ENCODE data around the gene BCL3. TPM values are rescaled to one million over a fixed set of nuclear protein-coding genes. Genes with fewer than 3 reads are reported as not detected.

The BCL3 gene
- total and polyA plus RNA-seq, 2 of the 13 experiments (the other 11 are each of a cell fraction or from before 2014, with no cell fraction given), result 2.3 to 4.0 TPM

DNA sequence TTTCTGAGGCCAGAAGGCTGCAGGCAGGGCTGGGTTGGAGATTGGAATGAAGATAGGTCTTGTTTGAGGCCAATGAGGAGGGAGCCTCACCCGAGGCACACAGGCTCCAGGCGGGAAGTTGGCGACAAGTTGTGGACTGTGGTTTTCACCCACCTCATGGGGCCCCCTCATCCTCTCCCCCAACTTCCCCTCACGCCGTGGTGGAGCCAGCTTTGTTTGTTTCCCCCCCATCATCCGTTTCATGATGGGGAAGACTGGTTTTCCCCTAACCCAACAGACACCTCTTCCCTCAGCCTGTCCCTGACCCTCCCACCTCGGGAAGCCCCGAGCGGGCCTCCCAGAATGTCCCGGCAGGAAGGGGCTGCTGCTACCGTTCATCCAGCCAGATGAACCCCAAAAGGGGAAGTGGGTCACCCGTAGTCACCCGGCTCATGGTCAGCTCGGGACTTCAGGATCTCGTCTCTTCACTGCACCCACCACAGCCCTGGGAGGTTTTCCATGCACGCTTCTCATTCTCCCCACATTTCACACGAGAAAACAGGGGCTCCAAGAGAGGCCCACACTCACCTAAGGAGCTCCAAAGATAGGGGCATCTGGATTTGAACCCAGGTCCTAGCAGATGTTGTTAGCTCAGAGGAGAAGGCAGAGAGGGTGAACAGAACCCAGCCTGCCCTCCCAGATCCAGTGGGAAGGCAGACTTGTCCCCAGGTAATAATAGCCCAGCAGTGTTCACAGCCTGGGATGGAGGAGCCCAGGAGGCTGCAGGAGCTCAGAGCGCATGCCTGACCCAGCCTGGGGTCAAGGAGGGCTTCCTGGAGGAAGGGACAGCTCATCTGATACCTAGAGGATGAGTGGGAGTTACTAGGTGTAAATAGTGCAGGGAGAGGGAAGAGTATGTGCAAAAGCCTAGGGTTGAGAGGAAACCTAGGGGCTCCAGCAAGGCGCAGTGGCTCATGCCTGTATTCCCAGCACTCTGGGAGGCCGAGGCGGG, 26.1 kb upstream of the BCL3 start (continued):
- TF ChIP-seq, protein P1, sequence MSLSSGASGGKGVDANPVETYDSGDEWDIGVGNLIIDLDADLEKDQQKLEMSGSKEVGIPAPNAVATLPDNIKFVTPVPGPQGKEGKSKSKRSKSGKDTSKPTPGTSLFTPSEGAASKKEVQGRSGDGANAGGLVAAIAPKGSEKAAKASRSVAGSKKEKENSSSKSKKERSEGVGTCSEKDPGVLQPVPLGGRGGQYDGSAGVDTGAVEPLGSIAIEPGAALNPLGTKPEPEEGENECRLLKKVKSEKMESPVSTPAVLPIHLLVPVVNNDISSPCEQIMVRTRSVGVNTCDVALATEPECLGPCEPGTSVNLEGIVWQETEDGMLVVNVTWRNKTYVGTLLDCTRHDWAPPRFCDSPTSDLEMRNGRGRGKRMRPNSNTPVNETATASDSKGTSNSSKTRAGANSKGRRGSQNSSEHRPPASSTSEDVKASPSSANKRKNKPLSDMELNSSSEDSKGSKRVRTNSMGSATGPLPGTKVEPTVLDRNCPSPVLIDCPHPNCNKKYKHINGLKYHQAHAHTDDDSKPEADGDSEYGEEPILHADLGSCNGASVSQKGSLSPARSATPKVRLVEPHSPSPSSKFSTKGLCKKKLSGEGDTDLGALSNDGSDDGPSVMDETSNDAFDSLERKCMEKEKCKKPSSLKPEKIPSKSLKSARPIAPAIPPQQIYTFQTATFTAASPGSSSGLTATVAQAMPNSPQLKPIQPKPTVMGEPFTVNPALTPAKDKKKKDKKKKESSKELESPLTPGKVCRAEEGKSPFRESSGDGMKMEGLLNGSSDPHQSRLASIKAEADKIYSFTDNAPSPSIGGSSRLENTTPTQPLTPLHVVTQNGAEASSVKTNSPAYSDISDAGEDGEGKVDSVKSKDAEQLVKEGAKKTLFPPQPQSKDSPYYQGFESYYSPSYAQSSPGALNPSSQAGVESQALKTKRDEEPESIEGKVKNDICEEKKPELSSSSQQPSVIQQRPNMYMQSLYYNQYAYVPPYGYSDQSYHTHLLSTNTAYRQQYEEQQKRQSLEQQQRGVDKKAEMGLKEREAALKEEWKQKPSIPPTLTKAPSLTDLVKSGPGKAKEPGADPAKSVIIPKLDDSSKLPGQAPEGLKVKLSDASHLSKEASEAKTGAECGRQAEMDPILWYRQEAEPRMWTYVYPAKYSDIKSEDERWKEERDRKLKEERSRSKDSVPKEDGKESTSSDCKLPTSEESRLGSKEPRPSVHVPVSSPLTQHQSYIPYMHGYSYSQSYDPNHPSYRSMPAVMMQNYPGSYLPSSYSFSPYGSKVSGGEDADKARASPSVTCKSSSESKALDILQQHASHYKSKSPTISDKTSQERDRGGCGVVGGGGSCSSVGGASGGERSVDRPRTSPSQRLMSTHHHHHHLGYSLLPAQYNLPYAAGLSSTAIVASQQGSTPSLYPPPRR (CRISPR knock-in tag; IDR thresholded peaks at IDR 0.05; ENCODE audit: borderline replicate concordance), result no peak
- TF ChIP-seq ZSCAN12 (CRISPR knock-in tag; IDR thresholded peaks at IDR 0.05) (no peak), CENPX (CRISPR knock-in tag; IDR thresholded peaks at IDR 0.05) (no peak), ZNF660 (CRISPR knock-in tag; IDR thresholded peaks at IDR 0.05; ENCODE audit: borderline replicate concordance, low read depth) (no peak), ONECUT2 (CRISPR knock-in tag; IDR thresholded peaks at IDR 0.05) (no peak), MAFF (IDR thresholded peaks at IDR 0.05; ENCODE audit: low read depth, low read length) (no peak), ZNF772 (CRISPR knock-in tag; IDR thresholded peaks at IDR 0.05) (no peak), ZBTB20 (CRISPR knock-in tag; IDR thresholded peaks at IDR 0.05; ENCODE audit: borderline replicate concordance, low read depth) (0 out of 2 replicates have a peak, but pooled peaks have one; percentile 13), ZNF432 (CRISPR knock-in tag; IDR thresholded peaks at IDR 0.05; ENCODE audit: borderline replicate concordance) (no peak), TOE1 (CRISPR knock-in tag; IDR thresholded peaks at IDR 0.05) (no peak), FOXA3 (CRISPR knock-in tag; IDR thresholded peaks at IDR 0.05) (no peak), MAFK (conservative IDR thresholded peaks at IDR 0.05 in 1 of 2, IDR thresholded peaks at IDR 0.05 in 1 of 2; ENCODE audit: low read length in 2 of 2) (no peak), KDM2A (CRISPR knock-in tag; IDR thresholded peaks at IDR 0.05; ENCODE audit: borderline replicate concordance, low read depth) (no peak)
- TF ChIP-seq, protein P2, sequence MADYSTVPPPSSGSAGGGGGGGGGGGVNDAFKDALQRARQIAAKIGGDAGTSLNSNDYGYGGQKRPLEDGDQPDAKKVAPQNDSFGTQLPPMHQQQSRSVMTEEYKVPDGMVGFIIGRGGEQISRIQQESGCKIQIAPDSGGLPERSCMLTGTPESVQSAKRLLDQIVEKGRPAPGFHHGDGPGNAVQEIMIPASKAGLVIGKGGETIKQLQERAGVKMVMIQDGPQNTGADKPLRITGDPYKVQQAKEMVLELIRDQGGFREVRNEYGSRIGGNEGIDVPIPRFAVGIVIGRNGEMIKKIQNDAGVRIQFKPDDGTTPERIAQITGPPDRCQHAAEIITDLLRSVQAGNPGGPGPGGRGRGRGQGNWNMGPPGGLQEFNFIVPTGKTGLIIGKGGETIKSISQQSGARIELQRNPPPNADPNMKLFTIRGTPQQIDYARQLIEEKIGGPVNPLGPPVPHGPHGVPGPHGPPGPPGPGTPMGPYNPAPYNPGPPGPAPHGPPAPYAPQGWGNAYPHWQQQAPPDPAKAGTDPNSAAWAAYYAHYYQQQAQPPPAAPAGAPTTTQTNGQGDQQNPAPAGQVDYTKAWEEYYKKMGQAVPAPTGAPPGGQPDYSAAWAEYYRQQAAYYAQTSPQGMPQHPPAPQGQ (CRISPR knock-in tag; IDR thresholded peaks at IDR 0.05; ENCODE audit: borderline replicate concordance), result no peak
- TF ChIP-seq, protein P3, sequence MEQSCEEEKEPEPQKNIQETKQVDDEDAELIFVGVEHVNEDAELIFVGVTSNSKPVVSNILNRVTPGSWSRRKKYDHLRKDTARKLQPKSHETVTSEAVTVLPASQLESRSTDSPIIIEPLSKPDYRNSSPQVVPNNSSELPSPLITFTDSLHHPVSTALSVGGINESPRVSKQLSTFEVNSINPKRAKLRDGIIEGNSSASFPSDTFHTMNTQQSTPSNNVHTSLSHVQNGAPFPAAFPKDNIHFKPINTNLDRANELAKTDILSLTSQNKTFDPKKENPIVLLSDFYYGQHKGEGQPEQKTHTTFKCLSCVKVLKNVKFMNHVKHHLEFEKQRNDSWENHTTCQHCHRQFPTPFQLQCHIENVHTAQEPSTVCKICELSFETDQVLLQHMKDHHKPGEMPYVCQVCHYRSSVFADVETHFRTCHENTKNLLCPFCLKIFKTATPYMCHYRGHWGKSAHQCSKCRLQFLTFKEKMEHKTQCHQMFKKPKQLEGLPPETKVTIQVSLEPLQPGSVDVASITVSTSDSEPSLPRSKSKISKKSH (CRISPR knock-in tag; IDR thresholded peaks at IDR 0.05; ENCODE audit: borderline replicate concordance), result 0 out of 2 replicates have a peak, but pooled peaks have one; percentile 17
- TF ChIP-seq, protein P4, sequence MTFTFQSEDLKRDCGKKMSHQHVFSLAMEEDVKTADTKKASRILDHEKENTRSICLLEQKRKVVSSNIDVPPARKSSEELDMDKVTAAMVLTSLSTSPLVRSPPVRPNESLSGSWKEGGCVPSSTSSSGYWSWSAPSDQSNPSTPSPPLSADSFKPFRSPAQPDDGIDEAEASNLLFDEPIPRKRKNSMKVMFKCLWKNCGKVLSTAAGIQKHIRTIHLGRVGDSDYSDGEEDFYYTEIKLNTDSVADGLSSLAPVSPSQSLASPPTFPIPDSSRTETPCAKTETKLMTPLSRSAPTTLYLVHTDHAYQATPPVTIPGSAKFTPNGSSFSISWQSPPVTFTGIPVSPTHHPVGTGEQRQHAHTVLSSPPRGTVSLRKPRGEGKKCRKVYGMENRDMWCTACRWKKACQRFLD (CRISPR knock-in tag; IDR thresholded peaks at IDR 0.05; ENCODE audit: borderline replicate concordance), result no peak
- TF ChIP-seq, protein P5, sequence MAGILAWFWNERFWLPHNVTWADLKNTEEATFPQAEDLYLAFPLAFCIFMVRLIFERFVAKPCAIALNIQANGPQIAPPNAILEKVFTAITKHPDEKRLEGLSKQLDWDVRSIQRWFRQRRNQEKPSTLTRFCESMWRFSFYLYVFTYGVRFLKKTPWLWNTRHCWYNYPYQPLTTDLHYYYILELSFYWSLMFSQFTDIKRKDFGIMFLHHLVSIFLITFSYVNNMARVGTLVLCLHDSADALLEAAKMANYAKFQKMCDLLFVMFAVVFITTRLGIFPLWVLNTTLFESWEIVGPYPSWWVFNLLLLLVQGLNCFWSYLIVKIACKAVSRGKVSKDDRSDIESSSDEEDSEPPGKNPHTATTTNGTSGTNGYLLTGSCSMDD (CRISPR knock-in tag; IDR thresholded peaks at IDR 0.05), result no peak
